Large intestine (tissue), 3 donors: Measurements from ENCODE around the gene AGPS. TPM values are rescaled to one million over a fixed set of nuclear protein-coding genes. Genes with fewer than 3 reads are reported as not detected.
"Not testable (repeated sequence)": the region's sequence is repeated elsewhere in the genome, so short reads cannot be mapped to it uniquely, and the experiment has no call there.

Source experiments
- DNase-seq, 2 donors: peaks; one replicate each; pipeline versions ENCODE4 v3.0.0 to v3.0.0-alpha.2; 2013
- H3K27ac ChIP-seq: one replicate; pipeline ENCODE4 v1.5.1; 2013; ENCODE audit warnings: low read length
- H3K27me3 ChIP-seq: 2 replicates; pipeline ENCODE4 v1.6.1; 2013; ENCODE audit warnings: low read length; ENCODE audit not compliant: control insufficient read depth, insufficient read depth
- H3K36me3 ChIP-seq: 2 replicates; pipeline ENCODE4 v1.6.1; 2013; ENCODE audit warnings: low read length; ENCODE audit not compliant: control insufficient read depth, insufficient read depth
- H3K4me1 ChIP-seq: one replicate; pipeline ENCODE4 v1.6.1; 2013; ENCODE audit warnings: low read length; ENCODE audit not compliant: control insufficient read depth, insufficient read depth
- H3K4me3 ChIP-seq: one replicate; pipeline ENCODE4 v1.5.1; 2013; ENCODE audit warnings: low read length
- H3K9me3 ChIP-seq: one replicate; pipeline ENCODE4 v1.6.1; 2013; ENCODE audit warnings: mild to moderate bottlenecking, low read depth, low read length, moderate library complexity; ENCODE audit not compliant: control insufficient read depth
- WGBS: methylation state at CpG from one replicate; pipeline ENCODE4 v1.1.5; 2013; ENCODE audit warnings: low lambda C conversion rate; ENCODE audit not compliant: insufficient coverage; 5-methylcytosine and 5-hydroxymethylcytosine counted together
- polyA plus RNA-seq: library from polyadenylated mRNA; unstranded; fragments of 120-200 nt; gene quantifications from one replicate; pipeline ENCODE4 v1.2.1, GENCODE V29; 2013

The AGPS gene
- polyA plus RNA-seq, 1 donor, result 24.2 TPM

DNA sequence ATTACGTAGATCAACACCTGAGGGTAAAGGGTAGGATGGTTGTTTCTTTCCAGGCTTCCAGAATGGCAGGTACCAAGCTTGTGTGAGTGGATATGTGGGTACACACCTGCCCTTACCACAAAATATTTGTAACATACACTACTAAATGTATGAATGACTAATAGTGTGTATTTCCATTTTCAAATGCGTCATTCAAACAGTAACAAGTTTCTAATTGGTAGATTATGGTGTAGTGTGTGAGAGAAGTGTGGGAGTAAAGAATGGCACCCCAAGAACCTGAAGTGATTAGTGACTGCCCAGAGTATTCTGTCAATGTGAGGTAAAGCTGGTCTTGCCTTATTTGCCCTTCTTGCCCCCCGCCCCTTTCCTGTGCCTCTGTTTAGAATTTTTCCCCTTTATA, 21.1 kb downstream of the AGPS start:
- no peak overlapping the region for H3K4me3 ChIP-seq

DNA sequence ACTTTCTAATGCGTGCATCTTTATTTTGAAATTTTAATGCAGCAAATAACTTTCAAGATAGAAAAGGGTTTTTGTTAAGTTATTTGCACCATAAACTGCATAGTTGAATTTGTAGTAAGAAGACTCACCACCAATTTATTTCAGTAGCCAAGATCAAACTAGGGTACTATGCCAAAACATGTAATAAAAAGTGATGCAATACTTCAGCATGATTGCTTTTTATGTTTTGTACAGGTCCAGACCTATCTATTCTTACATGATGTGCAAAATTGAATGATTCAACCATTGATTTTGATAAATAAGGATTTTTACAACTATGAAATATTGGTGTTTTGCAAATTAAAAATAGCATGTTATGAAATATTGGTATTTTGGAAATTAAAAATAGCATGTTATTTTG, 26.7 kb downstream of the AGPS start:
- no peaks in the 10 kb centered on the region for H3K36me3 ChIP-seq
- no peaks in the 10 kb centered on the region for H3K9me3 ChIP-seq
- H3K4me1 ChIP-seq, result no peaks in the 10 kb centered on the region
- H3K4me3 ChIP-seq, result no peak overlapping the region
- no peak overlapping the region for H3K27ac ChIP-seq
- 100% methylated on average over 1 of the region's 1 CpG for WGBS
- DNase-seq, result no peak
- no peaks in the 10 kb centered on the region for H3K27me3 ChIP-seq

More for the DNA sequence above, 21.1 kb downstream of the AGPS start:
- no peaks in the 10 kb centered on the region for H3K9me3 ChIP-seq
- H3K27me3 ChIP-seq, result no peaks in the 10 kb centered on the region
- no peaks in the 10 kb centered on the region for H3K4me1 ChIP-seq
- 100% methylated on average over 1 of the region's 3 CpGs for WGBS
- H3K27ac ChIP-seq, result no peak overlapping the region
- H3K36me3 ChIP-seq, result no peaks in the 10 kb centered on the region
- DNase-seq, result no peak

DNA sequence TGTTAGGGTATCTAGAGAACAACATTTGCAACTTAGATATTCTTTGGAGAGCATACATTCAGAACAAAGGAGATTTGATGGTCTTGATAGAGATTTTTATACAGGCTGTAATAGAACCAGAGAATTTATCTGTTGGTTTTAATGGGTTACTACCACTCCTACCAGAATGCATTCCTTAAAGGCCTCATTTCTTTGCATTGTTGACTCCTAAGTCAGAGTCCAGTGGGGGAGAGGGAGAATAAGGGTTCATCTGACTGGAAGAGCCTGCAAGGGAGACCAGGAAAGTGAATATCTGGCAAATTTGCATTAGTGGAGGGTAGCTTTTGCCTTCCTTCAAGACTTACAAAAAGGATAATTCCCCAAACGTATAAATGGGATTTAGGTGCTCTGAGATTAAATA, 29.7 kb downstream of the AGPS start:
- no CpG with 5 or more reads among the region's 1 CpG for WGBS
- Histone ChIP-seq H3K4me3 (no peak overlapping the region), H3K27me3 (no peaks in the 10 kb centered on the region), H3K9me3 (no peaks in the 10 kb centered on the region), H3K4me1 (no peaks in the 10 kb centered on the region), H3K27ac (no peak overlapping the region), H3K36me3 (no peaks in the 10 kb centered on the region)
- DNase-seq, result peak in 1 of 2 donors; percentile 23

DNA sequence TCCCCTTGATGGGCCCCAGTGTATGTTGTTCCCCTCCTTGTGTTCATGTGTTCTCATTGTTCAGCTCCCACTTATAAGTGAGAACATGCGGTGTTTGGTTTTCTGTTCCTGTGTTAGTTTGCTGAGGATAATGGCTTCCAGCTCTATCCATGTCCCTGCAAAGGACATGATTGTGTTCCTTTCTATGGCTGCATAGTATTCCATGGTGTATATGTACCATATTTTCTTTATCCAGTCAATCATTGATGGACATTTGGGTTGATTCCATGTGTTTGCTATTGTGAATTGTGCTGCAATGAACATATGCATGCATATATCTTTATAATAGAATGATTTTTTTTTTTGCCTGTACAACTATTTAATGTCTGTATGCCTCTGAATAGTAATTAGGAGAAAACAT, 31.5 kb downstream of the AGPS start:
- H3K36me3 ChIP-seq, DNase-seq, H3K27ac ChIP-seq, H3K4me3 ChIP-seq, H3K4me1 ChIP-seq, H3K9me3 ChIP-seq, H3K27me3 ChIP-seq: not testable (repeated sequence)
- no CpG with 5 or more reads among the region's 1 CpG for WGBS

DNA sequence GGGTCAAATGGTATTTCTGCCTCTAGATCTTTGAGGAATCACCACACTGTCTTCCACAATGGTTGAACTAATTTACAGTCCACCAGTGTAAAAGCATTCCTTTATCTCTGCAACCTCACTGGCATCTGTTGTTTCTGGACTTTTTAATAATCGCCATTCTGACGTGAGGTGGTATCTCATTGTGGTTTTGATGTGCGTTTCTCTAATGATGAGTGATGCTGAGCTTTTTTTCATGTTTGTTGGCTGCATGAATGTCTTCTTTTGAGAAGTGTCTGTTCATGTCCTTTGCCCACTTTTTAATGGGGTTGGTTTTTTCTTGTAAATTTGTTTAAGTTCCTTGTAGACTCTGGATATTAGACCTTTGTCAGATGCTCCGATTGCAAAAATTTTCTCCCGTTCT, 32.0 kb downstream of the AGPS start:
- not testable (repeated sequence) for H3K9me3 ChIP-seq, H3K4me3 ChIP-seq, H3K4me1 ChIP-seq, H3K36me3 ChIP-seq, H3K27me3 ChIP-seq, H3K27ac ChIP-seq, DNase-seq
- WGBS, result 100% methylated on average over 2 of the region's 5 CpGs

DNA sequence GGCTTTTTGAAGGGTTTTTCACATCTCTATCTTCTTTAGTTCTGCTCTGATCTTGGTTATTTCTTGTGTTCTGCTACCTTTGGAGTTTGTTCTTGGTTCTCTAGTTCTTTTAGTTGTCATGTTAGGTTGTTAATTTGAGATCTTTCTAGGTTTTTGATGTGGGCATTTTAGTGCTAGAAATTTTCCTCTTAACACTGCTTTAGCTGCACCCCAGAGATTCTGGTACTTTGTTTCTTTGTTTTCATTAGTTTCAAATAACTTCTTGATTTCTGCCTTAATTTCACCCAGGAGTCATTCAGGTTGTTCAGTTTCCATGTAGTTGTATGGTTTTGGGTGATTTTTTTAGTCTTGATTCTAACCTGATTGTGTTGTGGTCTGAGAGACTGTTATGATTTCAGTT, 34.7 kb downstream of the AGPS start:
- Histone ChIP-seq H3K9me3 (peaks cover 4% of the 10 kb centered on the region), H3K4me3 (no peak overlapping the region), H3K4me1 (no peaks in the 10 kb centered on the region), H3K36me3 (peaks cover 6% of the 10 kb centered on the region), H3K27ac (no peak overlapping the region), H3K27me3 (no peaks in the 10 kb centered on the region)
- DNase-seq, result no peak

DNA sequence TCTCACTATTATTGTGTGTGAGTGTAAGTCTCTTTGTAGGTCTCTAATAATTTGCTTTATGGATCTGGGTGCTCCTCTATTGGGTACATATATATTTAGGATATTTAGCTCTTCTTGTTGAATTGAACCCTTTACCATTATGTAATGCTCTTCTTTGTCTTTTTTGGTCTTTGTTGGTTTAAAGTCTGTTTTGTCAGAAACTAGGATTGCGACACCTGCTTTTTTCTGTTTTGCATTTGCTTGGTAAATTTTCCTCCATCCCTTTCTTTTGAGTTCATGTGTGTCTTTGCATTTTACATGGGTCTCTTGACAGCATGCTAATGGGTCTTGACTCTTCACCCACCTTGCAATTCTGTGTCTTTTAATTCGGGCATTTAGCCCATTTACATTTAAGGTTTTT, 35.4 kb downstream of the AGPS start:
- WGBS, result no CpG with 5 or more reads among the region's 2 CpGs
- not testable (repeated sequence) for H3K27ac ChIP-seq, H3K9me3 ChIP-seq, H3K27me3 ChIP-seq, H3K4me3 ChIP-seq, H3K36me3 ChIP-seq, DNase-seq, H3K4me1 ChIP-seq

DNA sequence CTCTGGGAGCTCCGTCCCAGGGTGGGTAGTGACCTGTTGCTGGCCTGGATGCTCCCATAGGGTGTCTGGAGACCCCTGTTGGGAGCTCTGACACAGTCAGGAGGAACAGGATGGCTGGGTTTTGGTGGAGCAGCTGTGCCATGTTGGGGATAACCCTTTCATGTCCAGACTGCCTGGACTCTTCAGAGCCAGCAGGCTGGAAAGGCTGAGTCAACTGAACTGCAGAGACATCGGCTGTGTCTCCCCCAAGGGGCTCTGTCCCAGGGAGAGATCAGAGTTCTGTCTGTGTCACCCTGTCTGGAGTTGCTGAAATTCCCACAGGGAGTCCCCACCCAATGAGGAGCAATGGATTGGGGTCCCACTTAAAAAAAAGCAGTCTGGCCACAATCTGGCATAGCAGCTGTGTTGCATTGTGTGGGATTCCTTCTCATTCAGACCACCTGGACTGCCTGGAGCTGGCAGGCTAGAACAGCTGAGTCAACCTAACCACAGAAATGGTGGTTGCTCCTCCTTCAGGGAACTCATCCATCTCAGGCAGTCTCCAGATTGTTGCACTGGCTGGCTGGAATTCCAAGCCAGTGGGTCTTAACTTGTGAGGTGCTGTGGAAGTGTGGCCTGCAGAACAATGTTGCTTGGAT, 37.2 kb downstream of the AGPS start:
- WGBS, result no CpG with 5 or more reads among the region's 2 CpGs
- DNase-seq, result no peak
- Histone ChIP-seq H3K27me3 (no peaks in the 10 kb centered on the region), H3K9me3 (peaks cover 14% of the 10 kb centered on the region), H3K4me3 (no peak overlapping the region), H3K27ac (no peak overlapping the region), H3K4me1 (no peaks in the 10 kb centered on the region), H3K36me3 (peaks cover 10% of the 10 kb centered on the region)

DNA sequence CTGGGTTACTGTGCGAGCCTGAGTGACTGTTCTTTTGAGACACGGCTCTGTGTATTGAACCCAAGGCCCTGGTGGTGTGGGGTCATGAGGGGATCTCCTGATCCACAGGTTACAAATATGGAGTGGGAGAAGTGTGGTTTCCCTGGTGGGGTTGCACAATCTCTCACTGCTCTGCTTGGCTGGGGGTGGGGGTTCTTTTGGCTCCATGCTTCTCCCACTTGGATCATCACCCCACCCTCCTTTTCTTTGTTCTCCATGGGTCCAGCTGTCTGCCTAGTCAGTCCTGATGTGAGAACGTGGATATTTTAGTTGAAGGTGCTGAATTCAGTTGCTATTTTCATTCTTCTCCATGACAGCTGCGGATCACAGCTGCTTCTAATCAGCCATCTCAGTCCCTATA, 37.8 kb downstream of the AGPS start:
- Histone ChIP-seq H3K27ac (no peak overlapping the region), H3K4me3 (no peak overlapping the region), H3K9me3 (peaks cover 14% of the 10 kb centered on the region), H3K4me1 (no peaks in the 10 kb centered on the region), H3K27me3 (no peaks in the 10 kb centered on the region), H3K36me3 (peaks cover 10% of the 10 kb centered on the region)
- 100% methylated on average over 1 of the region's 4 CpGs for WGBS
- DNase-seq, result no peak

DNA sequence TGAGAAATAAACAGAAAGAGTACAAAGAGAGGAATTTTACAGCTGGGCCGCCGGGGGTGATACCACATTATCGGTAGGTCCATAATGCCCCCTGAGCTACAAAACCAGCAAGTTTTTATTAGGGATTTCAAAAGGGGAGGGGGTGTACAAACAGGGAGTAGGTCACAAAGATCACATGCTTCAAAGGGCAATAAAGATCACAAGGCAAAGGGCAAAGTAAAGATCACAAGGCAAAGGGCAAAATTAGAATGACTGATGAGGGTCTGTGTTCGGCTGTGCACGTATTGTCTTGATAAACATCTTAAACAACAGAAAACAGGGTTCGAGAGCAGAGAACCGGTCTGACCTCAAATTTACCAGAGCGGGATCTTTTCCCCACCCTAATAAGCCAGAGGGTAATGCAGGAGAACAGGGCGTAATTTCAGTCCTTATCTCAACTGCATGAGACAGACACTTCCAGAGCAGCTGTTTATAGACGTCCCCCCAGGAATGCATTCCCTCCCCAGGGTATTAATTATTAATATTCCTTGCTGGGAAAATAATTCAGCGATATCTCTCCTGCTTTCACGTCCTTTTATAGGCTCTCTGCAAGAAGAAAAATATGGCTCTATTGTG, 38.6 kb downstream of the AGPS start:
- WGBS, result 94% methylated on average over 3 of the region's 12 CpGs
- not testable (repeated sequence) for DNase-seq, H3K4me1 ChIP-seq, H3K27ac ChIP-seq, H3K27me3 ChIP-seq, H3K4me3 ChIP-seq
- H3K9me3 ChIP-seq, result peaks cover 14% of the 10 kb centered on the region
- H3K36me3 ChIP-seq, result peaks cover 13% of the 10 kb centered on the region

DNA sequence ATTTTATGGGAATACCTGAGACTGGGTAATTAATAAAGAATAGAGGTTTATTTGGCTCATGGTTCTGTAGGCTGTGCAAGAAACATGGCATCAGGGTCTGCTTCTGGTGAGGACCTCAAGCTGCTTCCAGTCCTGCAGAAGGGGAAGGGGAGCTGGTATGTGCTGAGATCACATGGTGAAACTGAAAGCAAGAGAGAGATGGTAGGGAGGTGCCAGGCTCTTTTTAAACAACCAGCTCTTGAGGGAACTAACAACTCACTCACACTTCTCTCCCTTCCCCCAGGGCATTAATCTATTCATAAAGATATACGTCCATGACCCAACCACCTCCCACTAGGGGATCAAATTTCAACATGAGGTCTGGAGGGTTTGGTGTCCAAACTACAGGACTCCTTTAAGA, 40.1 kb downstream of the AGPS start:
- no CpG with 5 or more reads among the region's 1 CpG for WGBS
- no peaks in the 10 kb centered on the region for H3K4me1 ChIP-seq
- peaks cover 14% of the 10 kb centered on the region for H3K9me3 ChIP-seq
- DNase-seq, result no peak
- no peaks in the 10 kb centered on the region for H3K27me3 ChIP-seq
- no peak overlapping the region for H3K27ac ChIP-seq
- H3K36me3 ChIP-seq, result peaks cover 13% of the 10 kb centered on the region
- H3K4me3 ChIP-seq, result no peak overlapping the region
